ENCODE measurements around the gene CCDC117.
"Not testable (repeated sequence)": the region's sequence is repeated elsewhere in the genome, so short reads cannot be mapped to it uniquely, and the experiment has no call there.

The CCDC117 gene

DNA sequence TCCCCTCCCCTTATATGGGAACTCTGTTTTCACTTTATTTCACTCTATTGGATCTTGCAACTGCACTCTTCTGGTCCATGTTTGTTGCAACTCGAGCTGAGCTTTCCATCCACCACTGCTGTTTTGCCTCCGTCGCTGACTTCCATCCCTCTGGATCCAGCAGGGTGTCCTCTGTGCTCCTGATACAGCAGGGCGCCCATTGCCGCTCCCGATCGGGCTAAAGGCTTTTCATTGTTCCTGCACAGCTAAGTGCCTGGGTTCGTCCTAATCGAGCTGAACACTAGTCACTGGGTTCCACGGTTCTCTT lies 11.1 kb upstream of the CCDC117 start:
- TF ChIP-seq, protein P1, sequence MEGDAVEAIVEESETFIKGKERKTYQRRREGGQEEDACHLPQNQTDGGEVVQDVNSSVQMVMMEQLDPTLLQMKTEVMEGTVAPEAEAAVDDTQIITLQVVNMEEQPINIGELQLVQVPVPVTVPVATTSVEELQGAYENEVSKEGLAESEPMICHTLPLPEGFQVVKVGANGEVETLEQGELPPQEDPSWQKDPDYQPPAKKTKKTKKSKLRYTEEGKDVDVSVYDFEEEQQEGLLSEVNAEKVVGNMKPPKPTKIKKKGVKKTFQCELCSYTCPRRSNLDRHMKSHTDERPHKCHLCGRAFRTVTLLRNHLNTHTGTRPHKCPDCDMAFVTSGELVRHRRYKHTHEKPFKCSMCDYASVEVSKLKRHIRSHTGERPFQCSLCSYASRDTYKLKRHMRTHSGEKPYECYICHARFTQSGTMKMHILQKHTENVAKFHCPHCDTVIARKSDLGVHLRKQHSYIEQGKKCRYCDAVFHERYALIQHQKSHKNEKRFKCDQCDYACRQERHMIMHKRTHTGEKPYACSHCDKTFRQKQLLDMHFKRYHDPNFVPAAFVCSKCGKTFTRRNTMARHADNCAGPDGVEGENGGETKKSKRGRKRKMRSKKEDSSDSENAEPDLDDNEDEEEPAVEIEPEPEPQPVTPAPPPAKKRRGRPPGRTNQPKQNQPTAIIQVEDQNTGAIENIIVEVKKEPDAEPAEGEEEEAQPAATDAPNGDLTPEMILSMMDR (conservative IDR thresholded peaks at IDR 0.05): no peak
- no peak overlapping the region for H3K27ac ChIP-seq

DNA sequence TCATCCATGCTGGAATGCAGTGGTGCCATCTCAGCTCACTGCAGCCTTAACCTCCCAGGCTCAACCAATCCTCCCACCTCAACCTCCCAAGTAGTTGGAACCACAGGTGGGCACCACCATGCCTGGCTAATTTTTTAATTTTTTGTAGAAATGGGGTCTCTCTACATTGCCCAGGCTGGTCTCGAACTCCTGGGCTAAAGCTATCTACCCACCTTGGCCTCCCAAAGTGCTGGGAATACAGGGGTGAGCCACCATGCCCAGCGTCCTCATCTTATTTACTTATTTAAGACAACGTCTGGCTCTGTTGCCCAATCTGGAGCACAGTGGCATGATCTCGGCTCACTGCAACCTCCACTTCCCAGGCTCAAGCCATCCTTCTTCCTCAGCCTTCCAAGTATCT lies 10.5 kb upstream of the CCDC117 start:
- H3K27ac ChIP-seq: not testable (repeated sequence)

GRCh38 chr22:28766628-28767027 lies 5.9 kb upstream of the CCDC117 start:
- H3K27ac ChIP-seq: no peak overlapping the region
- TF ChIP-seq, protein P1 (conservative IDR thresholded peaks at IDR 0.05): no peak

- no peak overlapping the region for H3K27ac ChIP-seq
- TF ChIP-seq, protein P1 (conservative IDR thresholded peaks at IDR 0.05): no peak
Measured at GRCh38 chr22:28768701-28769393, 3.6 kb upstream of the CCDC117 start.

DNA sequence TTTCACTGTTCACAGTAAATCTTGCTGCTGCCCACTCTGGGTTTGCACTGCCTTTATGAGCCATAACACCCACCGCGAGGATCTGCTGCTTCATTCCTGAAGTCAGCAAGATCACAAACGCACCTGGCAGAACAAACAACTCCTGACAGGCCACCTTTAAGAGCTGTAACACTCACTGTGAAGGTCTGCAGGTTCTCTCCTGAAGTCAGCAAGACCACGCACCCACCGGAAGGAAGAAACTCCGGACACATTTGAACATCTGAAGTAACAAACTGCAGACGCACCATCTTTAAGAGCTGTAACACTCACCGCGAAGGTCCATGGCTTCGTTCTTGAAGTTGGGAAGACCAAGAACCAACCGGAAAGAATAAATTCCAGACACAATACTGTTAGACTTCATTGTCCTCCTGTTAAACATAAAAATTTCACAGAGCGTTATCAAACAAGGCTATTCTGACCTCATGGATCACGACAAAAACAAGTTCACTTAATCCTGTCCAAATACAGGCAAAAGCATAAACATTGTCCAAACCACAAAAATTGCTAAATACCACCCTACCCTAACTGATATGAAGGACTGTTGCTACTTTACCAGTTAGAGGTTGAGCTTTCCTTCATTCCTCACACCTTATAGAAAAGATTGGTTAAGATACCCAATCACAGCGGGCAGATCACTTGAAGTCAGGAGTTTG lies 3.0 kb upstream of the CCDC117 start:
- TF ChIP-seq, protein P1 (conservative IDR thresholded peaks at IDR 0.05): no peak
- no peak overlapping the region for H3K27ac ChIP-seq

GRCh38 chr22:28771195-28771791 lies 1.2 kb upstream of the CCDC117 start:
- H3K27ac ChIP-seq: no peak overlapping the region
- TF ChIP-seq, protein P1 (conservative IDR thresholded peaks at IDR 0.05): no peak

DNA sequence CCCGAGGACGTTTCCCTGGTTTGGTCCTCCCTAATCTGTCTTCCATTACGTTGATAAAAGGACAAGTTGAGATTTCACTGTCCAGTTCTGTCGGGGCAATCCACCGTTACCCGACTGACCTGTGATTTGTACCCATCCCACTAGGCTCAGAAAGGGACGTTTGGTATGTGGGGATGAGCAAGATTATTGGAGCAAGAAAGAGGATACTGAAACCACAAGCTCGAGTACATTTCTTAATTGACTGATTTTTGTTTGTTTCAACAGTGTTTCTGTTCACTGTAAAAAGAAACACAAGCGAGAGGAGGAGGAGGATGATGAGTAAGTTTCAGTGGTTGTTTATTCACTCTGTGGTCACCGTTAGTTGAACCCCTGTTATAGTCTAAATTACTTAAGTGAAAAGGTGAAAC lies 969 bp downstream of the CCDC117 start:
- TF ChIP-seq, protein P1 (conservative IDR thresholded peaks at IDR 0.05): no peak
- peak overlapping the region; percentile 93 for H3K27ac ChIP-seq

DNA sequence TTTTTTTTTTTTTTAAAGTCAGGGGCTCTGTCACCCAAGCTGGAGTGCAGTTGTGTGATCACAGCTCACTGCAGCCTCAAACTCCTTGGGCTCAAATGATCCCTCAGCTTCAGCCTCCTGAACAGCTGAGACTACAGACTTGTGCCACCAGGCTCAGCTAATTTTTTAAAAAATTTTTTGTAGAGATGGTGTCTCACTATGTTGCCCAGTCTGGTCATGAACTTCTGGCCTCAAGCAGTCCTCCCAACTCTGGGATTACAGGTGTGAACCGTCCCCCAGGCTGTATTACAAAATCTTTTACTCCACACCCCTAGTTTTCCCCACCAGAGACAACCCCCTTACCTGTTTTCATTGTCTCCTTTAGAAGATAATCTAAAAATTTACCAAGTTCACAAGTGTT lies 1.9 kb downstream of the CCDC117 start:
- peak overlapping the region; percentile 93; the same call in 1 of the 2 replicates for H3K27ac ChIP-seq
- TF ChIP-seq, protein P1 (conservative IDR thresholded peaks at IDR 0.05): no peak
